ENCODE data around the gene MMP12.
"Not testable (repeated sequence)": the region's sequence is repeated elsewhere in the genome, so short reads cannot be mapped to it uniquely, and the experiment has no call there.

The MMP12 gene

DNA sequence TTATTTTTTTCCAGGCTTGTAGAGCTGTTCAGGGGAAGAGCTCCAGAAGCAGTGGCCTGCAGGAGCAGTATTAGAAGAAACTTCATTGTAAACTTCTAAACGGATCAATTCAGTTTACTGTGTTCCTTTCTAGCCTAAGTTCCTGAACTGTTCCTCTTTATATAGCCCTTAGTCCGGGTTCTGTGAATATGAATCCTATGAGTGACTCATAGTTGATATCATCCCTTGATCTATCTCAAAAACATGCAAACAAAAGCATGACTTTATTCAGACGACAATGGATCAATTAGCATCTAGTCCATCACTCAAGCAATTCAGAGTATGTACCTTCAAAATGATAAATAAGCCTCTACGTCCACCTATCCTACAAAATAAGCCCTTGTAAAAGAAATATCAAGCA is at the start of gene MMP12:
Gene MMP12, minus strand, starts transcription at position 131 of the 400 bp plus-strand sequence. Its CDS starts 45 bp downstream, at position 86.
- no peak for DNase-seq

GRCh38 chr11:102921587-102922220 is 46.9 kb upstream of the MMP12 start:
- no peak for DNase-seq

DNA sequence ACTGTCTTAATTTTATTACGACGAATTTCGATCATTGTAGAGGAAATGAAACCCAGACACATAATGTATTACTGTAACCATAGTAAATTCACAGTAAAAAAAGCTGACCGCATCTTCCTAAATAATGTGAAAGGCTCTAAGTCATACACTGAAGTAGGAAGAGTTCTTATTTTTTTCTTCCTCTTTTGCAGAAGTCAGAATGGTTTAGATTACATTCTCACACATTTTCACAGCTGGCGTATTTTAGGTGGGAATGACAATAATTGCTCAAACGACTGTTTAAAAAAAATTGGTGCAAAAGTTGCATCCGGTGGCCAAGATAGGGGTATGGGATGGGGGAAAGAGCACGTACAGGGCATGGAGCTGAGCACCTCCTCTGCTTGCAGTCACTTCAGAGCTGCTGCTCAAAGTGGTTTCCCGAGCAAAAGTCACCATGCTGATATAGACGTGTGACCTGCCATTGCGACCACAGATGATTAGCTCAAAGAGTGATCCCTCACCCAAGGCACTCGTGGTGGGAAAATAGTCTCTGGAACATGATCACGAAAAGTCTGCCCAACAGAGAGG is 45.4 kb upstream of the MMP12 start:
- DNase-seq, result no peak

- DNase-seq, result no peak
Measured at GRCh38 chr11:102915044-102915375, 40.2 kb upstream of the MMP12 start.

DNA sequence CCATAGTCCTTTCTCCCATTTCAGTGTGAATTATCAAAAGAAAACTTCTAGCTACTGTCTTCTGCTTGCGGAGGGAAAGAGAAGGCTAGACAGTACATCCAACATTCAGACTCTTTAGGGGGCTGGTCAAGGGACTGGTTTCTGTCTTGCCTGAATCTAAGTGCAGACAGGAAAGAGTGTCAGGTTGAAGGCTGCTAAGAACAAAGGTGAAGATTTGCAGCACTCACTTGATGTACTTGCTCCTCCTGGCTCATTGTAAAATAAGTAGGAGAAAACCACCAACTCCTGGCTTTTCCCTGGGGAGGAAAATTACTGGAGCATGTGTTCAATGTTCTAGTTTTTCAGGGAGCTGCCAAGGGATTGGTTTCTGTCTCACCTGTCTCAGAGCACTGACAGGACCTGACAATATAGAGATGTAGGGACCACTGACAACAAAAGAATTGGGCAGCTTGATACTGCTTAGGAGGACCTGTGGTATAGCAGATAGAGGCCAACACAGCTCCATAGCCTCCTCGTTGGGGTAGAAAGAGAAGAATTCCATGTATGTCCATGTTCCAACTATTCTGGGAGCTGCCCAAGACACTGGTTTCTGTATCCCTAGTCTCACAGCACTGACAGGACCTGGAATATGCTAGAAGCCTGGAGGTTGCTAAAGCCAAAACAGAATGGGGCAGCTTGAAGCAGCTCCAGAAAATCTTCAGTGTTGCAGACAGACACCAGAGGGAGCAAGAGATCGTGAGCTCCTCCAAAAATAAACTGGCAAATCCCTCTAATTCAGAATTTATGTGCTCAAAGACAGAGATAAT is 39.7 kb upstream of the MMP12 start:
- DNase-seq, result no peak

DNA sequence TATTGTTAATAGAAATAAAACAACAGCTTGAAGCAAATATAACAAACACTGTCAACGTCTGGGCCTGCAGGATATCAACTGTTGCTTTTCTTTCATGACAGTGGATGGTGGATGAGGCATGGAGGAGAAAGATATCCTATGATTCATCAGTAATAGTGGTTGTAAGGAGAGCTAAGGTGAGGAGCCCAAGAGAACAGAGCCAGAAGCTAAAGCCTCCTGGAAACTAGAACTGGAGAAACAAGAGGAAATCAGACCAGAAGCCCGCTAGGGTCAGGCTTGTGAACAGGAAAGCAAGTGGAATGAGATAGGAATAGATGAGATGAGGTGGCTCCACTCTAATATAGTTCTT is 37.7 kb upstream of the MMP12 start:
- DNase-seq, result no peak

GRCh38 chr11:102911758-102912481 is 37.1 kb upstream of the MMP12 start:
- DNase-seq, result no peak

DNA sequence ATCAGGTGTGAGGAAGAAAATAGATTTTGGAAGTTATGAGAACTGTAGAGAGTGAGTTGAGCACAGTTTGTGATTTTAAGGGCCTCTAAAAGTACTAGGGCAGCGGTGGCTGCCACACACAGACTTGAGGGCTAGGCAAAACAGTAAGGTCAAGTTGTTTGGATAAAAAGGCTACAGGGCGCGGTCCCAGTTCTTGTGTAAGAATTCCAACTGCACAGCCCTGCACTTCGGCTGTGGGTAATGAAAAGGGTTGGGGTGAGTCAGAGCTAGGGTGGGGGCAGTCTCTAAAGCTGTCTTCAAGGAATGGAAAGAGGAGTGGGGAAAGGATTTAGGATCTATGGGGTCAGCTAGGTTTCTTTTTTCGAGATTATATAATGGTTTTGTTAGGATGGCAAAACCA is 31.1 kb upstream of the MMP12 start:
- DNase-seq, result not testable (repeated sequence)

GRCh38 chr11:102903895-102904294 is 29.1 kb upstream of the MMP12 start:
- DNase-seq, result not testable (repeated sequence)

DNA sequence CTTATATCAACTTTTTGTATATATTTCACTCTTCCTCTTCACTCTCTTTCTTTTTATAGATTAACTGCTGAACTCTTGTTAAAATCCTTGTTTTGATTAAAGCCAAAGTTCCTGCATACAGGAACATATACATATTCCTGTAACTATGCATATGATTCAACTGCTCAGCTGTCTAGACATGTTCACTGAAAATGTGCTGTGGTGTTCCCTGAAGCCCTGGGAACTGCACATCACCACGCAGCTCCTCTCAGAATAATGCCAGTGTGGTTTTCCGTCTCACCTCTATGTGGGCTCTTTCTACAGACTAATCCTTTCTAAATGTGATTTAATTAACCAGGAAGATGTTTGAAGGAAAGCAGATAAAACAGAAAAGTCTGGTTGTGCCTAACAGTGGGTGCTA is 25.6 kb upstream of the MMP12 start:
- DNase-seq, result no peak

- no peak for DNase-seq
Measured at GRCh38 chr11:102891736-102892135, 17.0 kb upstream of the MMP12 start.

- no peak for DNase-seq
Measured at GRCh38 chr11:102886999-102887398, 12.2 kb upstream of the MMP12 start.

GRCh38 chr11:102883141-102883540 is 8.4 kb upstream of the MMP12 start:
- DNase-seq, result no peak

- no peak for DNase-seq
Measured at GRCh38 chr11:102882389-102883024, 7.7 kb upstream of the MMP12 start.

DNA sequence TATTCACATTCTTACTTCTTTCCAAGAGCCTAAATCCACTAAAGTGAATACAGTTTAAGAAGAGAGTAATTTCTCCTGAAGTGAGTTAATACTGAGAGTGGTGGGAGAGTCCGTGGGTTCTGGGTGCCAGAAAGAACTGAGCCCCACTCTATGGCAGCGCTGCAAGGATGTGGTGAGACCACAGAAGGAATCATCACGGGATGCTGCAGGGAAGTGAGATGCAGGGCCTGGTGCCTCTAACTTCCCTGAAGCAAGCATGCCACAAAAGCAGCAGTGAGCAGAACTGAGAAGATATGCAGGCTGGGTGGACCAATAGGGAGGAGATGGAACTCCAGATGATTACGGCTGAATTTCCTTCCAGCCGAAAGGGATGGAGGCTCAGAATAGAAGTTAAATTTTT is 5.0 kb upstream of the MMP12 start:
- no peak for DNase-seq

GRCh38 chr11:102878595-102878994 is 3.8 kb upstream of the MMP12 start:
- DNase-seq, result no peak

GRCh38 chr11:102869354-102869964 is 5.3 kb downstream of the MMP12 start:
- DNase-seq, result not testable (repeated sequence)

- no peak for DNase-seq
Measured at GRCh38 chr11:102868339-102868738, 6.4 kb downstream of the MMP12 start.

- DNase-seq, result no peak
Measured at GRCh38 chr11:102864724-102865123, 10.1 kb downstream of the MMP12 start.

- DNase-seq, result no peak
Measured at GRCh38 chr11:102853956-102854355, 20.8 kb downstream of the MMP12 start.

DNA sequence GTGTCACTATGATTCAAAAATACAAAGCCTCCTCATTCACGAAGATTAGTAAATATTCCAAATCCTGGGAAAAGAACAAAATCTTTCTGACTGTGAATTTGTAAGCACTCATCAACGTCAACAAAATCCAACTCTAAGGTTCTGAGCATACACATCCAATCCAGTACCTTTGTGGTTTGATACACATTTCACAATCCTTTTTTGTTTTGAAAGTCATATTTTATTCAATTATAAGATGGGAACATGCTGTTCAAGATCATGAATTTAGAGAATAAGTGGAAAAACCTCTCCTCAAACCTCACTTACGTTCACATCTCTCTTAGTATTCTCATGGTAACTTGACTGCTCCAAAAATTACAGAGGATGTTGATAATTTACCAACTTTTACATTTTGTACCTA is 21.7 kb downstream of the MMP12 start:
- no peak for DNase-seq

- DNase-seq, result no peak
Measured at GRCh38 chr11:102850973-102851745, 23.6 kb downstream of the MMP12 start.
